ENCODE measurements around the gene PARVB. TPM values are rescaled to one million over a fixed set of nuclear protein-coding genes. Genes with fewer than 3 reads are reported as not detected.

PARVB gene
- total and polyA plus RNA-seq, 2 of the 8 experiments (the other 6 are each of a cell fraction or from before 2014, with no cell fraction given) = 14.5 to 18.6 TPM

GRCh38 chr22:43975041-43975440 is 49.1 kb upstream of the PARVB start:
- no peak overlapping the region for H3K56ac ChIP-seq (replicated peaks; ENCODE audit: insufficient read length, low read depth, low read length)
- no peak overlapping the region for H2BK12ac ChIP-seq (ENCODE audit: low read depth, low read length)
- CTCF ChIA-PET (ENCODE audit: partially characterized antibody) = interaction anchor here (1.1 to 3.7 kb wide), 3 partner anchors 12 to 653 kb away, joined by 4 to 13 read pairs (median 4); no protein-coding TSS in a partner anchor
- H3K4me3 ChIP-seq (ENCODE audit: extremely low read depth in 1 of 4, insufficient read depth in 2 of 4, low read depth in 3 of 4, low read length in 4 of 4) = no peak overlapping the region
- H3K14ac ChIP-seq (ENCODE audit: insufficient read length) = no peak overlapping the region
- no peaks in the 10 kb centered on the region for H3K79me1 ChIP-seq (ENCODE audit: low read depth, low read length)
- peaks cover 11 to 47% (median 37%) of the 10 kb centered on the region in 4 experiments; a peak in 6 of 8 replicates for H3K36me3 ChIP-seq (ENCODE audit: control insufficient read depth in 2 of 4, insufficient read depth in 4 of 4, low read length in 3 of 4)
- H3K9me3 ChIP-seq (ENCODE audit: insufficient read depth in 2 of 2, low read depth in 1 of 2, low read length in 1 of 2) = no peaks in the 10 kb centered on the region
- H4K5ac ChIP-seq (ENCODE audit: insufficient read length, low read depth, low read length) = no peak overlapping the region
- no peak overlapping the region for H3K4ac ChIP-seq (replicated peaks; ENCODE audit: insufficient read length, low read depth, low read length)
- TF ChIP-seq CEBPB (IDR thresholded peaks at IDR 0.05; ENCODE audit: low read depth, low read length) (no peak), EP300 (IDR thresholded peaks at IDR 0.05; ENCODE audit: borderline replicate concordance in 1 of 2, low read depth in 2 of 2, low read length in 2 of 2) (no peak), BRCA1 (IDR thresholded peaks at IDR 0.05; ENCODE audit: low read depth, low read length) (no peak), ATF2 (IDR thresholded peaks at IDR 0.05; ENCODE audit: low read length) (no peak)
- no peak overlapping the region for H4K8ac ChIP-seq (ENCODE audit: extremely low read depth, insufficient read depth, low read length)
- no peak overlapping the region for H2AK5ac ChIP-seq (ENCODE audit: low read depth, low read length)
- H4K91ac ChIP-seq (replicated peaks; ENCODE audit: insufficient read length, low read length) = no peak overlapping the region
- 70% methylated on average over 4 of the region's 4 CpGs; no CpG with 5 or more reads in 1 of the 2 experiments for WGBS, 2 experiments (ENCODE audit: extremely low coverage in 1 of 2, insufficient coverage in 1 of 2, insufficient read length in 1 of 2, insufficient replicate concordance in 2 of 2, low coverage in 1 of 2, low lambda C conversion rate in 2 of 2, missing lambda C conversion rate in 1 of 2)
- H2BK15ac ChIP-seq (ENCODE audit: low read length) = no peak overlapping the region
- H3K27ac ChIP-seq (ENCODE audit: low read depth, low read length) = no peak overlapping the region
- POLR2A ChIA-PET (ENCODE audit: partially characterized antibody) = no interaction called here
- H3K23me2 ChIP-seq (ENCODE audit: low read depth, low read length) = peaks cover 3% of the 10 kb centered on the region; the same call in 1 of the 2 replicates
- no peak overlapping the region for H3K4me2 ChIP-seq (ENCODE audit: insufficient read depth in 1 of 2, low read depth in 2 of 2, low read length in 2 of 2)
- no peak overlapping the region for H2BK120ac ChIP-seq (replicated peaks; ENCODE audit: low read depth, low read length)
- H3K27me3 ChIP-seq (replicated peaks in 1 of 4; ENCODE audit: control insufficient read depth in 3 of 4, extremely low read depth in 1 of 4, insufficient read depth in 3 of 4, low read length in 3 of 4) = no peaks in the 10 kb centered on the region
- no peak overlapping the region for H2AFZ ChIP-seq (ENCODE audit: low read length)
- no peak overlapping the region for H3K23ac ChIP-seq (ENCODE audit: insufficient read length)
- DNase-seq (ENCODE audit: low read depth in 1 of 2, low spot score in 2 of 2) = no peak
- no peaks in the 10 kb centered on the region for H3K79me2 ChIP-seq (ENCODE audit: control insufficient read depth in 1 of 2, insufficient read depth in 2 of 2, low read length in 2 of 2)
- H4K20me1 ChIP-seq (replicated peaks in 1 of 2; ENCODE audit: control insufficient read depth in 1 of 2, insufficient read depth in 2 of 2, low read length in 2 of 2) = peaks cover 0 to 5% of the 10 kb centered on the region in 2 experiments
- H2BK5ac ChIP-seq (ENCODE audit: low read depth, low read length) = no peak overlapping the region
- H3K18ac ChIP-seq (ENCODE audit: extremely low read depth, low read length) = no peak overlapping the region
- no peak overlapping the region for H2BK20ac ChIP-seq (ENCODE audit: low read length)
- no peak overlapping the region for H3K9ac ChIP-seq (replicated peaks in 1 of 4; ENCODE audit: extremely low read depth in 1 of 4, low read depth in 3 of 4, low read length in 3 of 4)
- H3K4me1 ChIP-seq (replicated peaks in 1 of 4; ENCODE audit: control insufficient read depth in 3 of 4, insufficient read depth in 4 of 4, low read length in 3 of 4) = no peaks in the 10 kb centered on the region
- FAIRE-seq = no peak
